Common myeloid progenitor, CD34-positive (primary cell): Measurements from ENCODE around the gene TSC22D2.
A peak's percentile ranks its signal among the peaks of the same experiment; 100 is the strongest.

Experiments
- CTCF ChIA-PET: fragments of 350-600 bp; sonication (Branson Sonifier 250); formaldehyde crosslinking; loops from one replicate; lab custom pipeline; 2021; ENCODE audit warnings: antibody characterized with exemption; lab: Charles Lee
- POLR2A ChIA-PET: fragments of 350-600 bp; sonication (Branson Sonifier 250); formaldehyde crosslinking; loops from one replicate; lab custom pipeline; 2021; ENCODE audit warnings: antibody characterized with exemption; lab: Charles Lee
- DNase-seq, 3 donors: peaks; one replicate each; pipeline versions ENCODE4 v3.0.0 to v3.0.0-alpha.2; 2013
- H3K27ac ChIP-seq, 2 experiments: 1 replicate in 1 of 2; 2 replicates in 1 of 2; pipeline ENCODE4 v1.7.0; 2013; ENCODE audit warnings: inconsistent platforms in 2 of 2, low read length in 2 of 2, mild to moderate bottlenecking in 2 of 2, low read depth in 1 of 2, moderate library complexity in 1 of 2; ENCODE audit not compliant: severe bottlenecking in 2 of 2, insufficient read depth in 1 of 2, poor library complexity in 1 of 2
- H3K27me3 ChIP-seq, 5 experiments: replicated peaks in 2 of 5; 1 replicate in 3 of 5; 2 replicates in 2 of 5; pipeline versions ENCODE4 v1.6.1 to v1.7.0; 2013; ENCODE audit warnings: low read length in 4 of 5, mild to moderate bottlenecking in 2 of 5, moderate library complexity in 2 of 5, inconsistent platforms in 1 of 5; ENCODE audit not compliant: insufficient read depth in 5 of 5, control insufficient read depth in 4 of 5
- H3K36me3 ChIP-seq, 4 experiments: 1 replicate in 2 of 4; 2 replicates in 2 of 4; pipeline versions ENCODE4 v1.6.1 to v1.7.0; 2013; ENCODE audit warnings: low read length in 3 of 4, control low read depth in 1 of 4, mild to moderate bottlenecking in 1 of 4; ENCODE audit not compliant: control insufficient read depth in 4 of 4, insufficient read depth in 4 of 4
- H3K4me1 ChIP-seq, 4 experiments: 1 replicate in 3 of 4; 2 replicates in 1 of 4; pipeline versions ENCODE4 v1.6.1 to v1.7.1; 2013; ENCODE audit warnings: low read length in 3 of 4, mild to moderate bottlenecking in 3 of 4, control low read depth in 1 of 4, inconsistent platforms in 1 of 4, moderate library complexity in 1 of 4; ENCODE audit not compliant: control insufficient read depth in 4 of 4, insufficient read depth in 4 of 4; ENCODE audit errors: control extremely low read depth in 1 of 4
- H3K4me3 ChIP-seq, 7 experiments: 1 replicate in 4 of 7; 2 replicates in 3 of 7; pipeline versions ENCODE4 v1.5.1 to v1.7.0; 2013; ENCODE audit warnings: mild to moderate bottlenecking in 7 of 7, low read length in 6 of 7, moderate library complexity in 6 of 7, inconsistent platforms in 2 of 7, low read depth in 2 of 7, control low read depth in 1 of 7; ENCODE audit not compliant: insufficient read depth in 4 of 7, control insufficient read depth in 1 of 7; ENCODE audit errors: extremely low read depth in 1 of 7
- H3K9me3 ChIP-seq, 5 experiments: 1 replicate in 4 of 5; 2 replicates in 1 of 5; pipeline versions ENCODE4 v1.6.1 to v1.7.1; 2013; ENCODE audit warnings: low read length in 4 of 5, mild to moderate bottlenecking in 2 of 5, inconsistent platforms in 1 of 5, low read depth in 1 of 5, moderate library complexity in 1 of 5; ENCODE audit not compliant: control insufficient read depth in 4 of 5, insufficient read depth in 2 of 5; ENCODE audit errors: control extremely low read depth in 1 of 5
- WGBS: methylation state at CpG from one replicate; pipeline ENCODE4 v1.1.5; 2013; ENCODE audit not compliant: insufficient coverage; 5-methylcytosine and 5-hydroxymethylcytosine counted together

The TSC22D2 gene

DNA sequence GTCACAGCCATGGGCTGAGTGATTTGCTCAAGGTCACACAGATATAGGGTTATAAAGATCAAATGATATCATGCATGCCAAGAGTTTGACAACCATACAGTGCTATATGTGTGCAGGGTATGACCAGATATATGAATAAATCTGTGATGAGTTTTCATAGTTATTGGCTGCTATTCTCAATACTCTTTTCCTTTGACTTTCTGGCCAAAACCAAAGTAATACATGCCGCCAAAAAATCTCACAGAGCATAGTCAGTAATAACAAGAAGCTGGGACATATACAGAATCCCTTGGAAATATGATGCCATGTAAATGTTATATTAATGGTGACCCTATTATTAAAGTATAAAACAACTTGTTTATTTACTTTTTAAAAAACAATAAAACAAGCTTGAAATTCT lies 11.6 kb upstream of the TSC22D2 start:
- ChIA-PET POLR2A (no interaction called here), CTCF (interaction anchor here (0.9 to 3.2 kb wide), 3 partner anchors 9 to 12 kb away, joined by 3 to 9 read pairs (median 5); no protein-coding TSS in a partner anchor)
- no peaks in the 10 kb centered on the region for H3K9me3 ChIP-seq
- H3K4me3 ChIP-seq = no peak overlapping the region
- DNase-seq = no peak
- no peak overlapping the region for H3K27ac ChIP-seq
- H3K27me3 ChIP-seq = no peaks in the 10 kb centered on the region
- H3K36me3 ChIP-seq = no peaks in the 10 kb centered on the region
- H3K4me1 ChIP-seq = no peaks in the 10 kb centered on the region
- no CpG with 5 or more reads among the region's 1 CpG for WGBS

DNA sequence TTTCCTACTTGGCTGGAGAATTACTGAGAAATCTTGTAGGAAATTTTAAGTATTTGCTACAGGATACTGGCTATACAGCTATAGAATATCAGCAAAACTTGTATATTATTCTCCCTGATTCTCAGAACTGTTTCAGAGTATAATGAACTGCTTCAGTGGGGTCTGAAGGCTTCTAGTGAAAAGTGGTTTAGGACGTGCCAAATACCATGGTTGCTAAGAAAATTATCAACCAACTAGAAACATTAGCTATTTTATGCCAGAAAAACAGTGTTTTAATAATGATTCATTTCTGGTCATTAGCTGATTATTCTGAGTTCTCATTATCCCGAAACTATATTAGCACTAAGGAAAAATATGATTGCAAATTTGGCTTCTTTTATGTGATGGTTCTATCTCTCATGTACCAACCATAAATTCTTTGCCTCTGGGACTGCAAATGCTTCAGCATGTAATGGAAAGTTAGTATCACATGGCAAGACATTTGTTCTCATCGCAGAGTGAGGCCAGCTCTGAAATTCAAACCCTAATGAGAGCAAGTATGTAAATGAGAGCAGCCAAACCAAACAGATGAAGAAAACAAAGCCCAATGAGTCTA lies 11.0 kb upstream of the TSC22D2 start:
- no peak for DNase-seq
- ChIA-PET CTCF (interaction anchor here (0.9 to 3.2 kb wide), 4 partner anchors 10 to 170 kb away, joined by 3 to 9 read pairs (median 4); no protein-coding TSS in a partner anchor), POLR2A (no interaction called here)
- H3K36me3 ChIP-seq = no peaks in the 10 kb centered on the region
- H3K27ac ChIP-seq = no peak overlapping the region
- no peaks in the 10 kb centered on the region for H3K9me3 ChIP-seq
- WGBS = no CpG with 5 or more reads among the region's 3 CpGs
- no peaks in the 10 kb centered on the region for H3K27me3 ChIP-seq
- no peaks in the 10 kb centered on the region for H3K4me1 ChIP-seq
- no peak overlapping the region for H3K4me3 ChIP-seq

DNA sequence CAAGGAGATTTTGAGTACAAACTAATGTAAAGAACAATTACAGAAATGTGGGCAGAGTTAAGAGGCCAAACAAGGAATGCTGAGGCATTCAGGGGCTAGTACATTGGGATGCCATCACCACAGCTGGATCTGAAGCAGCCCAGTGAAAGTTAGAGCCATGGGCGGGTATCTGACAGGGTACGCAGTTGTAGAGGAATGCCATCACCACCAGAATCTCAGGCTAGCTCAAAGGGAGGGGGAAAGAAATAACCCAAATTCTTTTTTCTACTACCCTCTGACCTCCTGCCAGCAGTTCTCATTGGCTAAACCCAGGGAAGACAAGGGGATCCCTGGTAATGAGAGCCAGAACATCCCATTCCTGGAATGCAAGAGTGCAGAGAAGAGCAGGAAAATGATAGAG lies 9.0 kb upstream of the TSC22D2 start:
- WGBS = 100% methylated on average over 1 of the region's 2 CpGs
- H3K27ac ChIP-seq = no peak overlapping the region
- H3K4me3 ChIP-seq = no peak overlapping the region
- no peaks in the 10 kb centered on the region for H3K4me1 ChIP-seq
- no peaks in the 10 kb centered on the region for H3K27me3 ChIP-seq
- no peaks in the 10 kb centered on the region for H3K36me3 ChIP-seq
- no peak for DNase-seq
- H3K9me3 ChIP-seq = no peaks in the 10 kb centered on the region
- POLR2A ChIA-PET = no interaction called here
- CTCF ChIA-PET = no interaction called here

DNA sequence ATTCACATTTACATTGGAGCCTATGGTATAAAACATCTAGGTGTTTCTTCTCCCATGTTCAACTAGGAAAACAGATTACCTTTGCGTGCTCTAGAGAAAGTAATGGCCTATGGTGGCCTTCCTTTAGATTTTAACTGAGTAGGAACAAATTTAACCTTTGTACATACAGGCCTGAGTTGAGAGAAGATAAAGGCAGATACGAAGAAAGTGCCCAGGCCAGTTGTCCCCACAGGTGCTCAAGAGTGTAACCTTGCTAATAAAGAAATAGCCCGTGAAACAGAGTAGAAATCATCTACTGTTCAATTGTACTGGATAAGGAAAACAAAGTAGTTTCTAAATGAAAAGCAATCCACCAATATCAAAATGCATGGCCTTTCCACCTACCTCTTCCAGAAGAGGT lies 6.8 kb upstream of the TSC22D2 start:
- no peaks in the 10 kb centered on the region for H3K36me3 ChIP-seq
- H3K4me3 ChIP-seq = no peak overlapping the region
- 100% methylated on average over 1 of the region's 3 CpGs for WGBS
- DNase-seq = no peak
- H3K27me3 ChIP-seq = no peaks in the 10 kb centered on the region
- ChIA-PET CTCF (interaction anchor here (1.1 kb wide), 1 partner anchor 11 kb away, joined by 3 read pairs; no protein-coding TSS in a partner anchor), POLR2A (no interaction called here)
- H3K27ac ChIP-seq = no peak overlapping the region
- H3K4me1 ChIP-seq = no peaks in the 10 kb centered on the region
- H3K9me3 ChIP-seq = no peaks in the 10 kb centered on the region

DNA sequence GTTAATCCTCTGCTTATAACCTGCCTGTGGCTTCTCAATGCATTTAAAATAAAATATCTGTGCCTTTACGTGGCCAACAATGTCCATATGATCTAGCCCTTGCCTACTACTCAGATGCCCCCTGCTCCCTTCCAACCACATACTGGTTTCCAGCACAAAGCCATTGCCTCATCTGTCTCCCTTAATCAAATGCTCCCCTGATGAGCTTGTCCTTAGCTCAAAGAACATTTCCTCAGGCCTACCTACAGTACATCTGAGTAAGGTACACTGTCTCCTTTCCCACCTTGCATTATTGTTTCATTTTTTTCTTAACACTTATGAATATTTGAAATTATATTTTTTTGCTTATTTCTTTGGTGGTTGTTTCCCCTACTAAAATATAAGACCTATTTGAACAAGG lies 5.9 kb upstream of the TSC22D2 start:
- Histone ChIP-seq H3K4me3 (no peak overlapping the region), H3K9me3 (no peaks in the 10 kb centered on the region), H3K27ac (no peak overlapping the region), H3K27me3 (no peaks in the 10 kb centered on the region), H3K36me3 (no peaks in the 10 kb centered on the region), H3K4me1 (peaks cover 0 to 5% (median 2%) of the 10 kb centered on the region in 4 experiments)
- no peak for DNase-seq
- POLR2A ChIA-PET = no interaction called here
- CTCF ChIA-PET = interaction anchor here (0.6 to 1.1 kb wide), 2 partner anchors 9 to 71 kb away, joined by 3 to 4 read pairs; no protein-coding TSS in a partner anchor
- WGBS = 71% methylated on average over 1 of the region's 1 CpG

DNA sequence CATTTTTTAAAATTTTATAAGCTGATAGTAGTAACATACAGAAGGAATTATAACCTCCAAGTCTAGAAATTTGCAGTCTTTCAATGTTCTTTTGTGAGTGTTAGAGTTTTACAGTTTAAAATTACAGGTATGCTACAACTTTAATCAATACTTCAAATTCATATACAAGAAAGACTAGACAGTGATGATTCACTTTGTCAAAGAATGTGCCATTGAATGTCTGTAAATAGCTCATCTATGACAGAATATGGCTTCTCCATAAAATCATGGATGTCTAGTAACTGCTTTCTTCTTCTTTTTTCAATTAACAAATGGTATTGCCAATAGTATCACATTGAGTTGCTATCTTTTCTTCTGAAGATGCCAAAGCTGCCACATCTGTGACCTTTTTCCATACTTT lies 4.1 kb upstream of the TSC22D2 start:
- H3K4me1 ChIP-seq = peaks cover 0 to 9% (median 2%) of the 10 kb centered on the region in 4 experiments
- H3K27me3 ChIP-seq = no peaks in the 10 kb centered on the region
- POLR2A ChIA-PET = interaction anchor here (0.8 kb wide), 1 partner anchor 11 kb away, joined by 3 read pairs; no protein-coding TSS in a partner anchor
- DNase-seq = no peak
- no peak overlapping the region for H3K27ac ChIP-seq
- H3K9me3 ChIP-seq = no peaks in the 10 kb centered on the region
- CTCF ChIA-PET = interaction anchor here (1.3 kb wide), 1 partner anchor 118 kb away, joined by 3 read pairs; no protein-coding TSS in a partner anchor
- H3K36me3 ChIP-seq = no peaks in the 10 kb centered on the region
- H3K4me3 ChIP-seq = no peak overlapping the region

DNA sequence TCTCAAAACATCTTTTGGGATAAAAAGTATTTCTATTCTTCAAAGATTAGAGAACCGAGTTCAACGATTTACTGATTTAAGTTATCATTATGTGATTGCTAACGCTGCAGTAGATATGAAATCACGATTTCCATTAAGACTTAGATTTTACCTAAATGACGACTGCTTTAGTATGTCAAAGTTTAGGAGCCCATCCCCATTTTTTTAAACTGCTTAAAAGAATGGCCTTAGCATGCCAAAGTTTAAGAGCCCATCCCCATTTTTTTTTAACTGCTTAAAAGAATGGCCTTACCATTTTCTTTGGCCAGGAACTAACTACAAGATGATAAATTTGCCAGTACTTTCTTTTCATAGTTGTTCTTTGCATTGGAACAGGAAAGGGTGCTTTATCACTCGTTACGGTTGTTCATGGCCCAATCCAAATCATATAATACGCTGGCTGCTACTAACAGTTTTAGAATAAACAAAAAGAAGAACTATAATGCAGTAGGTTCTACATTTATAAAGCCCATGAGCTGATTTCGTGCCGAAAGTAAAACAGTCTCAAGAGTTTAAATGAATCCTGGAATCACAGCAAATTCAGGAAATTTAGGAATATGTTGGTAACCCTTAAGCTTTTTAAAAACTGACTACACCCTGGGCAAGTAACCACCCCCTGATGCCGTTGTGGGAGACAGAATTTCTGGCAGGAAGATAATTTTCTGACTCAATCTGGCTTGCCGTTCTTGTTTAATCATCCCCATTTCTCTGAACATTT lies 869 bp upstream of the TSC22D2 start:
- WGBS = 46% methylated on average over 7 of the region's 12 CpGs
- H3K27ac ChIP-seq = peak overlapping the region; percentile 95 to 97
- peak overlapping the region in 6 of 7 experiments; percentile 83 to 97 (median 94) for H3K4me3 ChIP-seq
- no peaks in the 10 kb centered on the region for H3K27me3 ChIP-seq
- H3K36me3 ChIP-seq = no peaks in the 10 kb centered on the region
- CTCF ChIA-PET = interaction anchor here (1.2 to 4.5 kb wide), 6 partner anchors 11 to 175 kb away, joined by 3 to 28 read pairs (median 21); no protein-coding TSS in a partner anchor
- no peak for DNase-seq
- POLR2A ChIA-PET = interaction anchor here (0.6 to 1.1 kb wide), 3 partner anchors 21 to 35 kb away, joined by 4 to 12 read pairs (median 4); no protein-coding TSS in a partner anchor
- peaks cover 15 to 31% (median 19%) of the 10 kb centered on the region in 4 experiments for H3K4me1 ChIP-seq
- no peaks in the 10 kb centered on the region for H3K9me3 ChIP-seq
